ENCODE measurements around the gene ST6GALNAC1. TPM values are rescaled to one million over a fixed set of nuclear protein-coding genes. Genes with fewer than 3 reads are reported as not detected.

ST6GALNAC1 gene
- total and polyA plus RNA-seq, 4 experiments from 2014 or later: 12.7 to 45.8 (median 14.4) TPM

- H3K27ac Mint-ChIP-seq: no peak overlapping the region
- Histone ChIP-seq H3K4me3 (ENCODE audit: low read length in 2 of 2) (no peak overlapping the region), H3K27ac (ENCODE audit: low read depth, low read length) (no peak overlapping the region), H3K27me3 (ENCODE audit: insufficient read depth, low read length) (no peaks in the 10 kb centered on the region), H3K36me3 (ENCODE audit: insufficient read depth, low read length) (no peaks in the 10 kb centered on the region), H3K9me3 (ENCODE audit: control insufficient read depth in 1 of 2, low read length in 2 of 2) (no peaks in the 10 kb centered on the region), H3K4me1 (ENCODE audit: insufficient read depth, low read length) (no peaks in the 10 kb centered on the region)
- POLR2A ChIA-PET (ENCODE audit: partially characterized antibody): interaction anchor here (1.1 kb wide), 1 partner anchor 8 kb away, joined by 3 read pairs; no protein-coding TSS in a partner anchor
- no peak for DNase-seq
- H3K4me3 Mint-ChIP-seq: no peak overlapping the region
- CTCF ChIA-PET (ENCODE audit: partially characterized antibody): interaction anchor here (1.1 to 3.2 kb wide), 4 partner anchors 30 to 88 kb away, joined by 3 to 11 read pairs (median 4); no protein-coding TSS in a partner anchor
- H3K36me3 Mint-ChIP-seq: no peaks in the 10 kb centered on the region
- H3K4me1 Mint-ChIP-seq: peaks cover 0 to 2% (median under 1%) of the 10 kb centered on the region in 4 donors
- H3K9me3 Mint-ChIP-seq: peaks cover 0 to 4% (median 0%) of the 10 kb centered on the region in 8 donors
- intact Hi-C loops (cut with micrococcal nuclease): no loop called here
- H3K27me3 Mint-ChIP-seq: peaks cover 9 to 23% of the 10 kb centered on the region in 2 donors
Measured at GRCh38 chr17:76593959-76594358, 49.6 kb downstream of the ST6GALNAC1 start.

- POLR2A ChIA-PET (ENCODE audit: partially characterized antibody): interaction anchor here (1.1 kb wide), 1 partner anchor 8 kb away, joined by 3 read pairs; no protein-coding TSS in a partner anchor
- H3K27ac ChIP-seq (ENCODE audit: low read depth, low read length): no peak overlapping the region
- no peaks in the 10 kb centered on the region for H3K4me1 ChIP-seq (ENCODE audit: insufficient read depth, low read length)
- no peaks in the 10 kb centered on the region for H3K36me3 ChIP-seq (ENCODE audit: insufficient read depth, low read length)
- H3K27me3 ChIP-seq (ENCODE audit: insufficient read depth, low read length): no peaks in the 10 kb centered on the region
- Mint-ChIP-seq H3K4me1 (peaks cover 0 to 3% (median 2%) of the 10 kb centered on the region in 4 donors), H3K36me3 (no peaks in the 10 kb centered on the region), H3K9me3 (peaks cover 0 to 4% (median under 1%) of the 10 kb centered on the region in 8 donors), H3K4me3 (no peak overlapping the region), H3K27me3 (peaks cover 12 to 27% of the 10 kb centered on the region in 2 donors), H3K27ac (peak overlapping the region in 2 of 7 donors; percentile 6 to 49)
- CTCF ChIA-PET (ENCODE audit: partially characterized antibody): interaction anchor here (1.1 to 3.2 kb wide), 4 partner anchors 31 to 88 kb away, joined by 3 to 11 read pairs (median 4); no protein-coding TSS in a partner anchor
- no peaks in the 10 kb centered on the region for H3K9me3 ChIP-seq (ENCODE audit: control insufficient read depth in 1 of 2, low read length in 2 of 2)
- intact Hi-C loops (cut with micrococcal nuclease): no loop called here
- H3K4me3 ChIP-seq (ENCODE audit: low read length in 2 of 2): no peak overlapping the region
- no peak for DNase-seq
Measured at GRCh38 chr17:76593384-76593826, 50.2 kb downstream of the ST6GALNAC1 start.

- intact Hi-C loops (cut with micrococcal nuclease): no loop called here
Measured at GRCh38 chr17:76588182-76588581, 55.4 kb downstream of the ST6GALNAC1 start.

GRCh38 chr17:76586741-76587487 lies 56.6 kb downstream of the ST6GALNAC1 start:
- peaks cover 25 to 31% of the 10 kb centered on the region in 2 donors for H3K27me3 Mint-ChIP-seq
- DNase-seq: no peak
- Histone ChIP-seq H3K36me3 (ENCODE audit: insufficient read depth, low read length) (no peaks in the 10 kb centered on the region), H3K9me3 (ENCODE audit: control insufficient read depth in 1 of 2, low read length in 2 of 2) (no peaks in the 10 kb centered on the region), H3K27me3 (ENCODE audit: insufficient read depth, low read length) (peaks cover 12% of the 10 kb centered on the region), H3K4me3 (ENCODE audit: low read length in 2 of 2) (no peak overlapping the region), H3K27ac (ENCODE audit: low read depth, low read length) (no peak overlapping the region), H3K4me1 (ENCODE audit: insufficient read depth, low read length) (peaks cover 16% of the 10 kb centered on the region)
- peaks cover 0 to 4% (median 2%) of the 10 kb centered on the region in 8 donors for H3K9me3 Mint-ChIP-seq
- H3K36me3 Mint-ChIP-seq: no peaks in the 10 kb centered on the region
- peaks cover 5 to 25% (median 11%) of the 10 kb centered on the region in 4 donors for H3K4me1 Mint-ChIP-seq
- H3K27ac Mint-ChIP-seq: peak overlapping the region in 2 of 7 donors; percentile 33 to 40
- ChIA-PET CTCF (ENCODE audit: partially characterized antibody) (interaction anchor here (1.0 to 4.8 kb wide), 10 partner anchors 20 to 127 kb away, joined by 3 to 67 read pairs (median 4); no protein-coding TSS in a partner anchor), POLR2A (ENCODE audit: partially characterized antibody) (interaction anchor here (0.5 to 4.5 kb wide), 8 partner anchors 9 to 1565 kb away, joined by 3 to 76 read pairs (median 3); no protein-coding TSS in a partner anchor)
- H3K4me3 Mint-ChIP-seq: peak overlapping the region; percentile 15 to 74 (median 59)
- intact Hi-C loops (cut with micrococcal nuclease): loop anchor here (1.0 to 2.0 kb wide), 2 partner anchors 28 to 64 kb away; no protein-coding TSS in a partner anchor

More at GRCh38 chr17:76588182-76588581, 55.4 kb downstream of the ST6GALNAC1 start:
- Histone ChIP-seq H3K27me3 (ENCODE audit: insufficient read depth, low read length) (peaks cover 12% of the 10 kb centered on the region), H3K36me3 (ENCODE audit: insufficient read depth, low read length) (no peaks in the 10 kb centered on the region), H3K27ac (ENCODE audit: low read depth, low read length) (no peak overlapping the region), H3K4me1 (ENCODE audit: insufficient read depth, low read length) (peaks cover 16% of the 10 kb centered on the region), H3K9me3 (ENCODE audit: control insufficient read depth in 1 of 2, low read length in 2 of 2) (no peaks in the 10 kb centered on the region), H3K4me3 (ENCODE audit: low read length in 2 of 2) (no peak overlapping the region)
- Mint-ChIP-seq H3K27me3 (peaks cover 25 to 34% of the 10 kb centered on the region in 2 donors), H3K9me3 (peaks cover 0 to 4% (median 2%) of the 10 kb centered on the region in 8 donors), H3K4me1 (peaks cover 5 to 25% (median 11%) of the 10 kb centered on the region in 4 donors), H3K4me3 (peak overlapping the region in 2 of 8 donors; percentile 22 to 48), H3K27ac (no peak overlapping the region), H3K36me3 (no peaks in the 10 kb centered on the region)
- CTCF ChIA-PET (ENCODE audit: partially characterized antibody): interaction anchor here (0.6 to 2.5 kb wide), 2 partner anchors 30 to 72 kb away, joined by 3 to 12 read pairs; no protein-coding TSS in a partner anchor
- no peak for DNase-seq
- POLR2A ChIA-PET (ENCODE audit: partially characterized antibody): interaction anchor here (0.6 to 4.5 kb wide), 2 partner anchors 26 to 28 kb away, joined by 3 to 76 read pairs; no protein-coding TSS in a partner anchor

GRCh38 chr17:76585649-76586593 lies 57.6 kb downstream of the ST6GALNAC1 start, which contains the start of gene ST6GALNAC2:
ST6GALNAC2 (minus strand) TSS chr17:76585860; CDS start chr17:76585808, 52 bp downstream.
- CTCF ChIA-PET (ENCODE audit: partially characterized antibody): interaction anchor here (0.9 to 4.8 kb wide), 12 partner anchors 19 to 128 kb away, joined by 3 to 67 read pairs (median 4); no protein-coding TSS in a partner anchor
- DNase-seq: peak in 4 of 5 donors; percentile 34 to 58 (median 50)
- no peak within 1 kb of the TSS for H3K27ac ChIP-seq (ENCODE audit: low read depth, low read length)
- no peaks in the 10 kb centered on the region for H3K36me3 ChIP-seq (ENCODE audit: insufficient read depth, low read length)
- peaks cover 12% of the 10 kb centered on the region for H3K27me3 ChIP-seq (ENCODE audit: insufficient read depth, low read length)
- peak within 1 kb of the TSS in 1 of 2 donors; percentile 52 for H3K4me3 ChIP-seq (ENCODE audit: low read length in 2 of 2)
- H3K27ac Mint-ChIP-seq: peak within 1 kb of the TSS in 2 of 7 donors; percentile 8 to 18
- no peaks in the 10 kb centered on the region for H3K9me3 ChIP-seq (ENCODE audit: control insufficient read depth in 1 of 2, low read length in 2 of 2)
- peaks cover 0 to 4% (median 2%) of the 10 kb centered on the region in 8 donors for H3K9me3 Mint-ChIP-seq
- intact Hi-C loops (cut with micrococcal nuclease): loop anchor here (1.0 to 2.0 kb wide), 2 partner anchors 27 to 63 kb away; no protein-coding TSS in a partner anchor
- peaks cover 25 to 29% of the 10 kb centered on the region in 2 donors for H3K27me3 Mint-ChIP-seq
- H3K4me1 Mint-ChIP-seq: peaks cover 5 to 25% (median 11%) of the 10 kb centered on the region in 4 donors
- H3K4me3 Mint-ChIP-seq: peak within 1 kb of the TSS; percentile 74 to 83 (median 79)
- POLR2A ChIA-PET (ENCODE audit: partially characterized antibody): interaction anchor here (0.5 to 4.5 kb wide), 12 partner anchors 8 to 1566 kb away, joined by 3 to 76 read pairs (median 4); partner anchors contain the start of gene MFSD11
- no peaks in the 10 kb centered on the region for H3K36me3 Mint-ChIP-seq
- peaks cover 16% of the 10 kb centered on the region for H3K4me1 ChIP-seq (ENCODE audit: insufficient read depth, low read length)

GRCh38 chr17:76585033-76585648 lies 58.4 kb downstream of the ST6GALNAC1 start:
- POLR2A ChIA-PET (ENCODE audit: partially characterized antibody): interaction anchor here (1.0 to 4.5 kb wide), 6 partner anchors 17 to 96 kb away, joined by 5 to 76 read pairs (median 6); no protein-coding TSS in a partner anchor
- no peaks in the 10 kb centered on the region for H3K36me3 Mint-ChIP-seq
- intact Hi-C loops (cut with micrococcal nuclease): no loop called here
- peaks cover 16% of the 10 kb centered on the region for H3K4me1 ChIP-seq (ENCODE audit: insufficient read depth, low read length)
- H3K27me3 Mint-ChIP-seq: peaks cover 23 to 29% of the 10 kb centered on the region in 2 donors
- H3K4me1 Mint-ChIP-seq: peaks cover 5 to 25% (median 11%) of the 10 kb centered on the region in 4 donors
- peaks cover 12% of the 10 kb centered on the region for H3K27me3 ChIP-seq (ENCODE audit: insufficient read depth, low read length)
- H3K9me3 Mint-ChIP-seq: peaks cover 0 to 4% (median 2%) of the 10 kb centered on the region in 8 donors
- no peaks in the 10 kb centered on the region for H3K36me3 ChIP-seq (ENCODE audit: insufficient read depth, low read length)
- H3K9me3 ChIP-seq (ENCODE audit: control insufficient read depth in 1 of 2, low read length in 2 of 2): no peaks in the 10 kb centered on the region
- peak overlapping the region in 1 of 2 donors; percentile 52 for H3K4me3 ChIP-seq (ENCODE audit: low read length in 2 of 2)
- H3K4me3 Mint-ChIP-seq: peak overlapping the region; percentile 61 to 83 (median 79)
- peak overlapping the region in 1 of 7 donors; percentile 8 for H3K27ac Mint-ChIP-seq
- CTCF ChIA-PET (ENCODE audit: partially characterized antibody): interaction anchor here (1.2 to 4.8 kb wide), 9 partner anchors 18 to 96 kb away, joined by 3 to 67 read pairs (median 7); no protein-coding TSS in a partner anchor
- DNase-seq: peak in 1 of 5 donors; percentile 24
- no peak overlapping the region for H3K27ac ChIP-seq (ENCODE audit: low read depth, low read length)
